H9 (cell line): ENCODE data around the gene GPATCH3. TPM values are rescaled to one million over a fixed set of nuclear protein-coding genes. Genes with fewer than 3 reads are reported as not detected.

ENCODE experiments used
- DNase-seq: peaks from one replicate; pipeline ENCODE4 v3.0.0-alpha.2; 2017
- H2AFZ ChIP-seq: one replicate; pipeline ENCODE4 v1.6.1; 2013; ENCODE audit warnings: mild to moderate bottlenecking, low read length, control low read depth, moderate library complexity
- H2AK5ac ChIP-seq: 2 replicates; pipeline ENCODE4 v1.6.1; 2013; ENCODE audit warnings: low read length, control low read depth, mixed read lengths; ENCODE audit not compliant: insufficient read length
- H2BK120ac ChIP-seq: one replicate; pipeline ENCODE4 v1.6.1; 2013; ENCODE audit warnings: low read depth, mild to moderate bottlenecking, low read length, control low read depth, inconsistent platforms; ENCODE audit not compliant: poor library complexity, severe bottlenecking
- H2BK12ac ChIP-seq: 2 replicates; pipeline ENCODE4 v1.6.1; 2013; ENCODE audit warnings: low read length, control low read depth, mixed read lengths, low read depth; ENCODE audit not compliant: insufficient read length
- H2BK15ac ChIP-seq: 2 replicates; pipeline ENCODE4 v1.6.1; 2013; ENCODE audit warnings: low read depth, low read length, control low read depth
- H2BK20ac ChIP-seq: one replicate; pipeline ENCODE4 v1.6.1; 2013; ENCODE audit warnings: low read depth, mild to moderate bottlenecking, low read length, control low read depth, inconsistent platforms; ENCODE audit not compliant: poor library complexity, severe bottlenecking
- H2BK5ac ChIP-seq: 2 replicates; pipeline ENCODE4 v1.6.1; 2013; ENCODE audit warnings: low read length, control low read depth, mixed read lengths; ENCODE audit not compliant: insufficient read length
- H3K14ac ChIP-seq: 2 replicates; pipeline ENCODE4 v1.6.1; 2013; ENCODE audit warnings: low read length, control low read depth; ENCODE audit not compliant: insufficient read depth
- H3K18ac ChIP-seq: 2 replicates; pipeline ENCODE4 v1.6.1; 2013; ENCODE audit warnings: low read depth, mild to moderate bottlenecking, mixed read lengths, low read length, control low read depth; ENCODE audit not compliant: insufficient read length
- H3K23ac ChIP-seq: 2 replicates; pipeline ENCODE4 v1.6.1; 2013; ENCODE audit warnings: low read length, control low read depth, mixed read lengths, low read depth; ENCODE audit not compliant: insufficient read length
- H3K23me2 ChIP-seq: 2 replicates; pipeline ENCODE4 v1.6.1; 2013; ENCODE audit warnings: low read depth, mild to moderate bottlenecking, mixed read lengths, low read length, control low read depth; ENCODE audit not compliant: insufficient read length, poor library complexity, severe bottlenecking
- H3K27ac ChIP-seq: 2 replicates; pipeline ENCODE4 v1.5.1; 2013; ENCODE audit warnings: low read length, control low read depth, mixed read lengths, low read depth; ENCODE audit not compliant: insufficient read length
- H3K27me3 ChIP-seq: 2 replicates; pipeline ENCODE4 v1.6.1; 2013; ENCODE audit warnings: low read length, control low read depth, inconsistent platforms; ENCODE audit not compliant: insufficient read depth
- H3K4ac ChIP-seq: 2 replicates; pipeline ENCODE4 v1.6.1; 2013; ENCODE audit warnings: low read depth, mild to moderate bottlenecking, control low read depth, inconsistent platforms, low read length, moderate library complexity
- H3K4me1 ChIP-seq: 2 replicates; pipeline ENCODE4 v1.6.1; 2013; ENCODE audit warnings: low read length, control low read depth, inconsistent platforms; ENCODE audit not compliant: insufficient read depth
- H3K4me2 ChIP-seq: 2 replicates; pipeline ENCODE4 v1.6.1; 2013; ENCODE audit warnings: low read length, control low read depth, mixed read lengths; ENCODE audit not compliant: insufficient read length, insufficient read depth
- H3K56ac ChIP-seq: 2 replicates; pipeline ENCODE4 v1.6.1; 2013; ENCODE audit warnings: low read depth, mild to moderate bottlenecking, mixed read lengths, low read length, control low read depth; ENCODE audit not compliant: insufficient read length
- H3K79me1 ChIP-seq: 2 replicates; pipeline ENCODE4 v1.6.1; 2013; ENCODE audit warnings: low read depth, mild to moderate bottlenecking, moderate library complexity, low read length, control low read depth, inconsistent platforms; ENCODE audit not compliant: insufficient read depth, poor library complexity, severe bottlenecking
- H3K79me2 ChIP-seq: 2 replicates; pipeline ENCODE4 v1.6.1; 2013; ENCODE audit warnings: low read length, control low read depth, inconsistent platforms; ENCODE audit not compliant: insufficient read depth
- H3K9ac ChIP-seq: 2 replicates; pipeline ENCODE4 v1.6.1; 2013; ENCODE audit warnings: low read length, control low read depth, mixed read lengths; ENCODE audit not compliant: insufficient read length; ENCODE audit errors: extremely low read depth
- H3K9me3 ChIP-seq: one replicate; pipeline ENCODE4 v1.6.1; 2013; ENCODE audit warnings: low read depth, low read length, inconsistent platforms; ENCODE audit not compliant: control insufficient read depth
- H3T11ph ChIP-seq: one replicate; pipeline ENCODE4 v1.6.1; 2013; ENCODE audit warnings: mild to moderate bottlenecking, low read length, control low read depth, inconsistent platforms
- H4K20me1 ChIP-seq: one replicate; pipeline ENCODE4 v1.6.1; 2013; ENCODE audit not compliant: control insufficient read depth, insufficient read length, insufficient read depth
- H4K5ac ChIP-seq: 2 replicates; pipeline ENCODE4 v1.6.1; 2013; ENCODE audit warnings: low read depth, mild to moderate bottlenecking, mixed read lengths, low read length, control low read depth; ENCODE audit not compliant: insufficient read length
- H4K8ac ChIP-seq: replicated peaks from 2 replicates; pipeline ENCODE4 v1.6.1; 2013; ENCODE audit warnings: low read length, control low read depth, mixed read lengths, low read depth; ENCODE audit not compliant: insufficient read length
- H4K91ac ChIP-seq: 2 replicates; pipeline ENCODE4 v1.6.1; 2013; ENCODE audit warnings: low read depth, mild to moderate bottlenecking, moderate library complexity, mixed read lengths, low read length, control low read depth; ENCODE audit not compliant: insufficient read length
- H3K27ac Mint-ChIP-seq, 3 experiments: 2 replicates in 2 of 3; 3 replicates in 1 of 3; pipeline ENCODE4 v1.8.0; 2020 to 2021; ENCODE audit warnings: mixed read lengths in 3 of 3, mild to moderate bottlenecking in 1 of 3, moderate library complexity in 1 of 3
- H3K27me3 Mint-ChIP-seq: 2 replicates; pipeline ENCODE4 v1.8.0; 2021; ENCODE audit warnings: low read depth, mild to moderate bottlenecking, moderate library complexity, mixed read lengths
- H3K36me3 Mint-ChIP-seq, 3 experiments: 2 replicates in 2 of 3; 3 replicates in 1 of 3; pipeline ENCODE4 v1.8.0; 2020 to 2021; ENCODE audit warnings: low read depth in 3 of 3, mixed read lengths in 3 of 3; ENCODE audit not compliant: insufficient read depth in 1 of 3
- H3K4me1 Mint-ChIP-seq, 2 experiments: 2 replicates each; pipeline ENCODE4 v1.8.0; 2020; ENCODE audit warnings: mixed read lengths in 2 of 2
- H3K4me3 Mint-ChIP-seq, 2 experiments: 2 replicates in 1 of 2; 3 replicates in 1 of 2; pipeline ENCODE4 v1.8.0; 2020 to 2021; ENCODE audit warnings: mild to moderate bottlenecking in 2 of 2, mixed read lengths in 2 of 2, moderate library complexity in 1 of 2
- H3K9me3 Mint-ChIP-seq, 2 experiments: 2 replicates in 1 of 2; 3 replicates in 1 of 2; pipeline ENCODE4 v1.8.0; 2020; ENCODE audit warnings: mild to moderate bottlenecking in 2 of 2, mixed read lengths in 2 of 2, moderate library complexity in 1 of 2
- whole genome bisulfite sequencing: extraction: QIAGEN DNeasy Blood & Tissue Kit; methylation state at CpG from one replicate; pipeline ENCODE4 v1.1.7; 2013; ENCODE audit warnings: missing lambda C conversion rate, low lambda C conversion rate, mixed read lengths; ENCODE audit not compliant: insufficient read length; ENCODE audit errors: extremely low coverage; 5-methylcytosine and 5-hydroxymethylcytosine counted together
- total RNA-seq: library from RNA; stranded (reverse); gene quantifications from 2 replicates; pipeline ENCODE4 v1.2.1, GENCODE V29; 2021
- TF ChIP-seq, protein P1 (sequence below): fragments of 200-600 bp; sonication (generic); conservative IDR thresholded peaks from 3 replicates; pipeline ENCODE4 v1.8.0; 2021; ENCODE audit warnings: antibody characterized with exemption, mild to moderate bottlenecking

Gene GPATCH3
- total RNA-seq, 1 experiment from 2014 or later, result 19.4 TPM

- no peaks in the 10 kb centered on the region for H3K79me1 ChIP-seq
- no peak overlapping the region for H2BK12ac ChIP-seq
- no peak overlapping the region for H3T11ph ChIP-seq
- no peak overlapping the region for H4K5ac ChIP-seq
- no peaks in the 10 kb centered on the region for H4K20me1 ChIP-seq
- H3K18ac ChIP-seq, result no peak overlapping the region
- no peak overlapping the region for H2BK20ac ChIP-seq
- Mint-ChIP-seq H3K27me3 (peaks cover 8% of the 10 kb centered on the region), H3K9me3 (no peaks in the 10 kb centered on the region), H3K4me1 (no peaks in the 10 kb centered on the region), H3K27ac (no peak overlapping the region), H3K36me3 (no peaks in the 10 kb centered on the region), H3K4me3 (no peak overlapping the region)
- no peak overlapping the region for H3K4ac ChIP-seq
- no peak overlapping the region for H2BK120ac ChIP-seq
- H3K4me1 ChIP-seq, result no peaks in the 10 kb centered on the region
- no peak overlapping the region for H2AFZ ChIP-seq
- no peak overlapping the region for H3K14ac ChIP-seq
- no peak overlapping the region for H2BK5ac ChIP-seq
- H3K9ac ChIP-seq, result no peak overlapping the region
- H3K56ac ChIP-seq, result no peak overlapping the region
- H3K9me3 ChIP-seq, result no peaks in the 10 kb centered on the region
- no peaks in the 10 kb centered on the region for H3K27me3 ChIP-seq
- no peak overlapping the region for H2BK15ac ChIP-seq
- H2AK5ac ChIP-seq, result no peak overlapping the region
- no peak overlapping the region for H3K27ac ChIP-seq
- H3K79me2 ChIP-seq, result no peaks in the 10 kb centered on the region
- no peak overlapping the region for H3K4me2 ChIP-seq
- no peak overlapping the region for H4K8ac ChIP-seq
- no CpG with 5 or more reads among the region's 5 CpGs for WGBS
- TF ChIP-seq, protein P1, sequence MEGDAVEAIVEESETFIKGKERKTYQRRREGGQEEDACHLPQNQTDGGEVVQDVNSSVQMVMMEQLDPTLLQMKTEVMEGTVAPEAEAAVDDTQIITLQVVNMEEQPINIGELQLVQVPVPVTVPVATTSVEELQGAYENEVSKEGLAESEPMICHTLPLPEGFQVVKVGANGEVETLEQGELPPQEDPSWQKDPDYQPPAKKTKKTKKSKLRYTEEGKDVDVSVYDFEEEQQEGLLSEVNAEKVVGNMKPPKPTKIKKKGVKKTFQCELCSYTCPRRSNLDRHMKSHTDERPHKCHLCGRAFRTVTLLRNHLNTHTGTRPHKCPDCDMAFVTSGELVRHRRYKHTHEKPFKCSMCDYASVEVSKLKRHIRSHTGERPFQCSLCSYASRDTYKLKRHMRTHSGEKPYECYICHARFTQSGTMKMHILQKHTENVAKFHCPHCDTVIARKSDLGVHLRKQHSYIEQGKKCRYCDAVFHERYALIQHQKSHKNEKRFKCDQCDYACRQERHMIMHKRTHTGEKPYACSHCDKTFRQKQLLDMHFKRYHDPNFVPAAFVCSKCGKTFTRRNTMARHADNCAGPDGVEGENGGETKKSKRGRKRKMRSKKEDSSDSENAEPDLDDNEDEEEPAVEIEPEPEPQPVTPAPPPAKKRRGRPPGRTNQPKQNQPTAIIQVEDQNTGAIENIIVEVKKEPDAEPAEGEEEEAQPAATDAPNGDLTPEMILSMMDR, result no peak
- no peak for DNase-seq
- no peak overlapping the region for H3K23ac ChIP-seq
- peaks cover 3% of the 10 kb centered on the region for H3K23me2 ChIP-seq
- H4K91ac ChIP-seq, result no peak overlapping the region
Measured at GRCh38 chr1:26913389-26913753, 13.1 kb upstream of the GPATCH3 start.
